ENCODE measurements around the gene MRPS27. TPM values are rescaled to one million over a fixed set of nuclear protein-coding genes. Genes with fewer than 3 reads are reported as not detected.

Gene MRPS27
- total and polyA plus RNA-seq, 9 of the 15 experiments (the other 6 are each of a cell fraction or from before 2014, with no cell fraction given): 73.6 to 144 (median 106) TPM

GRCh38 chr5:72245951-72246532 lies 74.0 kb downstream of the MRPS27 start (continued):
- TF ChIP-seq MYBL2 (IDR thresholded peaks at IDR 0.05; ENCODE audit: low read depth): no peak
- no peak for TF ChIP-seq MYBL2 (CRISPR knock-in tag; IDR thresholded peaks at IDR 0.05; ENCODE audit: borderline replicate concordance)
- TF ChIP-seq RAD21 (CRISPR knock-in tag; conservative IDR thresholded peaks at IDR 0.05 in 1 of 2, IDR thresholded peaks at IDR 0.05 in 1 of 2): peak; percentile 53 to 63
- no peak for TF ChIP-seq IRF1 (CRISPR knock-in tag; IDR thresholded peaks at IDR 0.05; ENCODE audit: borderline replicate concordance)
- peak; percentile 49; the same call in 1 of the 2 replicates for TF ChIP-seq ATF7 (IDR thresholded peaks at IDR 0.05)
- TF ChIP-seq PRDM10 (IDR thresholded peaks at IDR 0.05; ENCODE audit: partially characterized antibody): no peak
- TF ChIP-seq ZNF507 (tag; conservative IDR thresholded peaks at IDR 0.05): no peak
- TF ChIP-seq RCOR1 (IDR thresholded peaks at IDR 0.05; ENCODE audit: borderline replicate concordance in 1 of 2, low read depth in 2 of 2, low read length in 2 of 2): 0 out of 4 replicates have a peak, but pooled peaks of 1 of the 2 experiments have one; percentile 35
- 0 out of 4 replicates have a peak, but pooled peaks of 1 of the 2 experiments have one; percentile 9 for TF ChIP-seq FOXA3 (CRISPR knock-in tag; conservative IDR thresholded peaks at IDR 0.05 in 1 of 2, IDR thresholded peaks at IDR 0.05 in 1 of 2)
- no peak for TF ChIP-seq ESRRB (CRISPR knock-in tag; IDR thresholded peaks at IDR 0.05; ENCODE audit: borderline replicate concordance)
- no peak for TF ChIP-seq ZNF133 (CRISPR knock-in tag; IDR thresholded peaks at IDR 0.05)
- TF ChIP-seq SOX6 (IDR thresholded peaks at IDR 0.05): 0 out of 2 replicates have a peak, but pooled peaks have one; percentile 34
- no peak for TF ChIP-seq CCAR2 (IDR thresholded peaks at IDR 0.05; ENCODE audit: low read depth, low read length)
- no peak for TF ChIP-seq CREB3 (tag; conservative IDR thresholded peaks at IDR 0.05; ENCODE audit: low read depth)
- no peak for TF ChIP-seq PPARD (CRISPR knock-in tag; IDR thresholded peaks at IDR 0.05)
